ENCODE data around the gene CSRP2. TPM values are rescaled to one million over a fixed set of nuclear protein-coding genes. Genes with fewer than 3 reads are reported as not detected.
A peak's percentile ranks its signal among the peaks of the same experiment; 100 is the strongest.

The CSRP2 gene
- total RNA-seq, result 10 to 100 TPM in 1 of 3 donors, 1 to 10 TPM in 2; 2.5 to 13.1 (median 6.5) TPM
- long read RNA-seq, donor 1, transcript CSRP2-201 (6 exons, 943 nt), result major isoform, 9 of 10 reads
- long read RNA-seq, donor 1, partial matches to known transcripts, result 0 of 10 reads
- long read RNA-seq, donor 1, other reads (novel, unspliced or antisense), result 0 of 10 reads
- long read RNA-seq, donor 2, transcript CSRP2-201 (6 exons, 943 nt), result major isoform, 9 of 10 reads
- long read RNA-seq, donor 2, partial matches to known transcripts, result 0 of 10 reads
- long read RNA-seq, donor 2, other reads (novel, unspliced or antisense), result 0 of 10 reads

GRCh38 chr12:76878899-76879709 lies at the start of gene CSRP2:
Gene CSRP2, minus strand, starts transcription at chr12:76879019. Its CDS starts 12,759 bp downstream, at chr12:76866260.
- DNase-seq (peak; percentile 86 to 92 (median 91)), ATAC-seq (peak; percentile 98)
- intact Hi-C loops (cut with DNase I, micrococcal nuclease), result no loop called here
- TF ChIP-seq, protein P1, sequence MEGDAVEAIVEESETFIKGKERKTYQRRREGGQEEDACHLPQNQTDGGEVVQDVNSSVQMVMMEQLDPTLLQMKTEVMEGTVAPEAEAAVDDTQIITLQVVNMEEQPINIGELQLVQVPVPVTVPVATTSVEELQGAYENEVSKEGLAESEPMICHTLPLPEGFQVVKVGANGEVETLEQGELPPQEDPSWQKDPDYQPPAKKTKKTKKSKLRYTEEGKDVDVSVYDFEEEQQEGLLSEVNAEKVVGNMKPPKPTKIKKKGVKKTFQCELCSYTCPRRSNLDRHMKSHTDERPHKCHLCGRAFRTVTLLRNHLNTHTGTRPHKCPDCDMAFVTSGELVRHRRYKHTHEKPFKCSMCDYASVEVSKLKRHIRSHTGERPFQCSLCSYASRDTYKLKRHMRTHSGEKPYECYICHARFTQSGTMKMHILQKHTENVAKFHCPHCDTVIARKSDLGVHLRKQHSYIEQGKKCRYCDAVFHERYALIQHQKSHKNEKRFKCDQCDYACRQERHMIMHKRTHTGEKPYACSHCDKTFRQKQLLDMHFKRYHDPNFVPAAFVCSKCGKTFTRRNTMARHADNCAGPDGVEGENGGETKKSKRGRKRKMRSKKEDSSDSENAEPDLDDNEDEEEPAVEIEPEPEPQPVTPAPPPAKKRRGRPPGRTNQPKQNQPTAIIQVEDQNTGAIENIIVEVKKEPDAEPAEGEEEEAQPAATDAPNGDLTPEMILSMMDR (IDR thresholded peaks at IDR 0.05), result no peak
- peak within 1 kb of the TSS; percentile 23 for H3K4me3 ChIP-seq
- H3K4me1 ChIP-seq (ENCODE audit: low read depth), result peaks cover 16% of the 10 kb centered on the region
- no peaks in the 10 kb centered on the region for H3K9me3 ChIP-seq
- no peaks in the 10 kb centered on the region for H3K36me3 ChIP-seq (ENCODE audit: low read depth)

DNA sequence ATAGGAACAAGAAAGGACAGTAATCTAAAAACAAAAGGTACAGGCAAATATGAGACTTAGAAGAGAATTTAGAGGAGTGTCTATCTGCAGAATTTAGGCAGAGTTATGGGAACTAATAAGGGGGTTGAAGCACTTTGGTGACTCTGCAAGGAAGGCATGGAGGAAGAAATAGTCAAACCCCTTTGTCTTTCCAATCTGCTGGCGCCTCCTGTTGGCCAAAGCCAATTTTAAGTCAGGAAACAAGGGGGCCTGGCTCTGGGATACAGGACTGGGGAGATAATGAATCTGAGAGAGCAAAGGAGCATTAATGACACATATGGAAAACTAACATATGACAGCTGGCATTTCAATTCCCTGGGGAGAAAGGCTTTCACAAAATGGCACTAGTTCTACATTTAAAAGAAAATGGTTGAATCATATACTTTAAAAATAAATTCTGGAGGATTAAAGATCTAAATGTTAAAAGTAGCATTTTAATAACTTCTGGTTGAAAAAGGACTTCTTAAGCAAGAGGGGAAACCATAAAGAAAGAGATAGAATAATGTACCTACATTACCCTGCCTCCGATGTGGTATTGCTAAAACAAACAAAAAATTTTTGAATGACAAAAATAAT lies 48.5 kb upstream of the CSRP2 start:
- DNase-seq (peak in 2 of 3 donors; percentile 42 to 57), ATAC-seq (no peak)
- Histone ChIP-seq H3K9me3 (no peaks in the 10 kb centered on the region), H3K4me1 (ENCODE audit: low read depth) (no peaks in the 10 kb centered on the region), H3K4me3 (no peak overlapping the region), H3K36me3 (ENCODE audit: low read depth) (no peaks in the 10 kb centered on the region)
- TF ChIP-seq, protein P1 (IDR thresholded peaks at IDR 0.05), result no peak
- intact Hi-C loops (cut with DNase I, micrococcal nuclease), result no loop called here

DNA sequence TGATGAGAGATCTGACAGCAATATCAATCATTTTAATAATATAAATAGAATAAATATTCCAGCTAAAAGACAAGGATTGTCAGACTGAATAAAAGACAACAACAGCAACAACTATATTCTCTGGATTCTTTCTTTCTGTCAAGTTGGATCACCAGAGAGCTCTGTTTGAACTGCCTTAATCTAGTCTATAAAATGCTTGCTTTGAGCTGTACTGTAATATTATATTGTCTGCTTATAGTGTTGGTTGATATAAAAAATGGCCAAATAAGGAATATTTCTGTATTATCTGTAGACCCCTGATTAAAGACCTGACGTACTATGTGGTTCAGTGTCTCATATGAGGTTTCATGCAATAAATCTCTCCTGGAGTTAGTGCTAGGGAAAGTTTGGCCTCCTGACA lies 46.3 kb upstream of the CSRP2 start:
- TF ChIP-seq, protein P1 (IDR thresholded peaks at IDR 0.05), result no peak
- Histone ChIP-seq H3K4me1 (ENCODE audit: low read depth) (no peaks in the 10 kb centered on the region), H3K9me3 (no peaks in the 10 kb centered on the region), H3K4me3 (no peak overlapping the region), H3K36me3 (ENCODE audit: low read depth) (no peaks in the 10 kb centered on the region)
- no peak for ATAC-seq
- intact Hi-C loops (cut with DNase I, micrococcal nuclease), result no loop called here
- no peak for DNase-seq

- Histone ChIP-seq H3K4me1 (ENCODE audit: low read depth) (no peaks in the 10 kb centered on the region), H3K9me3 (no peaks in the 10 kb centered on the region), H3K4me3 (no peak overlapping the region), H3K36me3 (ENCODE audit: low read depth) (no peaks in the 10 kb centered on the region)
- ATAC-seq, result no peak
- TF ChIP-seq, protein P1 (IDR thresholded peaks at IDR 0.05), result no peak
- intact Hi-C loops (cut with DNase I, micrococcal nuclease), result no loop called here
- DNase-seq, result no peak
Observed at GRCh38 chr12:76922866-76923265, 44.0 kb upstream of the CSRP2 start.

GRCh38 chr12:76921891-76922664 lies 43.3 kb upstream of the CSRP2 start:
- Histone ChIP-seq H3K9me3 (no peaks in the 10 kb centered on the region), H3K4me1 (ENCODE audit: low read depth) (no peaks in the 10 kb centered on the region), H3K4me3 (no peak overlapping the region), H3K36me3 (ENCODE audit: low read depth) (no peaks in the 10 kb centered on the region)
- DNase-seq (no peak), ATAC-seq (no peak)
- TF ChIP-seq, protein P1 (IDR thresholded peaks at IDR 0.05), result no peak
- intact Hi-C loops (cut with DNase I, micrococcal nuclease), result no loop called here
